ENCODE measurements around the gene COX8A. TPM values are rescaled to one million over a fixed set of nuclear protein-coding genes. Genes with fewer than 3 reads are reported as not detected.

Gene COX8A
- total and polyA plus RNA-seq, 12 donors: 279 to 810 (median 426) TPM

- H3K36me3 ChIP-seq (replicated peaks in 1 of 2): no peaks in the 10 kb centered on the region
- H3K4me1 ChIP-seq (replicated peaks in 1 of 2): peaks cover 12 to 15% of the 10 kb centered on the region in 2 donors
- TF ChIP-seq CTCF (IDR thresholded peaks at IDR 0.05): peak; percentile 24 to 77 (median 65)
- peak; percentile 14 to 43 for TF ChIP-seq POLR2A (IDR thresholded peaks at IDR 0.05)
- H3K9me3 ChIP-seq (replicated peaks in 1 of 3): no peaks in the 10 kb centered on the region
- peak; percentile 85 to 95 (median 93) for DNase-seq
- peak overlapping the region in 3 of 5 donors; percentile 28 to 74 (median 65) for H3K27ac ChIP-seq
- 2 to 6% (median 3%) methylated on average over 28 to 40 of the region's 40 CpGs for whole genome bisulfite sequencing, 4 donors
- H3K27me3 ChIP-seq: no peaks in the 10 kb centered on the region
- intact Hi-C loops (cut with DNase I): loop anchor here in 1 of 2 donors (10.0 kb wide), 1 partner anchor 287 kb away; the partner anchor contains the start of gene KCNK4
- H3K4me3 ChIP-seq: peak overlapping the region in 2 of 4 donors; percentile 17 to 49
These were observed 33.3 kb downstream of the COX8A start for GRCh38 chr11:64007629-64008282.

DNA sequence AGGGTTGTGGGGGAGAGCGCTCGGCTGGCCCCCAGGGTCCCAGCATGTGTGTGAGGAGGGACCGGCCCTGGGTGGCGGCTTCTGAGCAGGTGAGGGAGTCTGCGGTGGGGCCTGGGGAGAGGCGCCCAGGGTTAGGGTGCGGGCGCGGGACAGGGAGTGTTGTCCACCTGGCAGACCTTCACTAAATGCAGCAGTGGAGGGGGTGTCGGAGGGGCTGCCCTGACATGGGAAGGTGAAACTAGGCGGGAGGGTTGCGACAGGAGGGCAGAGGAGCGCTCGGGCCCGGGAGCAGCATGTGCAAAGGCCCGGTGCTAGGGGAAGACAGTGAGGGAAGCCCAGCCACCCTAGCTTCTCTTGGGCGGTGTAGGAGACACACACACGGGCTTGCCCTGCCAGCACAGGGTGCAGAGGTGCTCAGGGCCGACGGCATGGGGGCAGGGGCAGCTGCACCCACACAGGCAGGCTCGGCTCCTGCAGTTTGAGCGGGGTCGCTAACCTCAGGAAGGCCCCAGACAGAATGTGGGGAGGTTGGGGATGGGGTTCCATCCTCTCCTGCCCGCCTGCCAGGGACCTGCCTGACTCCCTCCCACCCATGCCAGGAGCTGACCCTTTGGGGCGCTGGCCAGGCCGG lies 34.0 kb downstream of the COX8A start:
- no peak for TF ChIP-seq POLR2A (IDR thresholded peaks at IDR 0.05)
- TF ChIP-seq CTCF (IDR thresholded peaks at IDR 0.05): no peak
- Histone ChIP-seq H3K27ac (peak overlapping the region in 3 of 5 donors; percentile 28 to 74 (median 65)), H3K27me3 (no peaks in the 10 kb centered on the region), H3K4me3 (peak overlapping the region in 1 of 4 donors; percentile 49), H3K4me1 (replicated peaks in 1 of 2) (peaks cover 12 to 15% of the 10 kb centered on the region in 2 donors), H3K36me3 (replicated peaks in 1 of 2) (no peaks in the 10 kb centered on the region), H3K9me3 (replicated peaks in 1 of 3) (no peaks in the 10 kb centered on the region)
- intact Hi-C loops (cut with DNase I): loop anchor here in 1 of 2 donors (10.0 kb wide), 1 partner anchor 286 kb away; the partner anchor contains the start of gene KCNK4
- no peak for DNase-seq
- 85 to 94% (median 89%) methylated on average over 17 to 26 of the region's 26 CpGs for WGBS, 4 donors

GRCh38 chr11:64008914-64009633 lies 34.7 kb downstream of the COX8A start:
- intact Hi-C loops (cut with DNase I): loop anchor here in 1 of 2 donors (10.0 kb wide), 1 partner anchor 286 kb away; the partner anchor contains the start of gene KCNK4
- peaks cover 12 to 15% of the 10 kb centered on the region in 2 donors for H3K4me1 ChIP-seq (replicated peaks in 1 of 2)
- H3K27ac ChIP-seq: no peak overlapping the region
- DNase-seq: no peak
- H3K36me3 ChIP-seq (replicated peaks in 1 of 2): no peaks in the 10 kb centered on the region
- TF ChIP-seq POLR2A (IDR thresholded peaks at IDR 0.05): no peak
- no peak for TF ChIP-seq CTCF (IDR thresholded peaks at IDR 0.05)
- 92 to 95% (median 94%) methylated on average over 16 to 18 of the region's 18 CpGs for WGBS, 4 donors
- no peaks in the 10 kb centered on the region for H3K9me3 ChIP-seq (replicated peaks in 1 of 3)
- no peaks in the 10 kb centered on the region for H3K27me3 ChIP-seq
- H3K4me3 ChIP-seq: no peak overlapping the region

- H3K9me3 ChIP-seq (replicated peaks in 1 of 3): no peaks in the 10 kb centered on the region
- no peak overlapping the region for H3K27ac ChIP-seq
- H3K27me3 ChIP-seq: no peaks in the 10 kb centered on the region
- no peak overlapping the region for H3K4me3 ChIP-seq
- intact Hi-C loops (cut with DNase I): loop anchor here in 1 of 2 donors (10.0 kb wide), 1 partner anchor 285 kb away; the partner anchor contains the start of gene KCNK4
- H3K36me3 ChIP-seq (replicated peaks in 1 of 2): no peaks in the 10 kb centered on the region
- TF ChIP-seq CTCF (IDR thresholded peaks at IDR 0.05) (no peak), POLR2A (IDR thresholded peaks at IDR 0.05) (no peak)
- 96 to 100% (median 97%) methylated on average over 7 to 8 of the region's 8 CpGs; no CpG with 5 or more reads in 1 of the 4 donors for WGBS, 4 donors
- no peak for DNase-seq
- peaks cover 12 to 15% of the 10 kb centered on the region in 2 donors for H3K4me1 ChIP-seq (replicated peaks in 1 of 2)
These were observed 35.3 kb downstream of the COX8A start for GRCh38 chr11:64009710-64010109.
